GM18861 (cell line): ENCODE measurements around the gene MATN4.

Experiments
- ATAC-seq: cut with Tn5 transposase; IDR thresholded peaks from one replicate; pipeline ENCODE4 v1.9.1; 2021; ENCODE audit not compliant: unreplicated experiment

The MATN4 gene

GRCh38 chr20:45293041-45294002 is 14.8 kb downstream of the MATN4 start:
- no peak for ATAC-seq

GRCh38 chr20:45292343-45292742 is 15.8 kb downstream of the MATN4 start:
- ATAC-seq: no peak

- no peak for ATAC-seq
These were observed 16.6 kb downstream of the MATN4 start for GRCh38 chr20:45291526-45291925.

GRCh38 chr20:45290677-45291355 is 17.3 kb downstream of the MATN4 start:
- ATAC-seq: no peak

- ATAC-seq: no peak
These were observed 18.0 kb downstream of the MATN4 start for GRCh38 chr20:45289942-45290676.

GRCh38 chr20:45288860-45289259 is 19.2 kb downstream of the MATN4 start:
- no peak for ATAC-seq

GRCh38 chr20:45288376-45288775 is 19.7 kb downstream of the MATN4 start:
- ATAC-seq: no peak

GRCh38 chr20:45283551-45284057 is 24.5 kb downstream of the MATN4 start:
- ATAC-seq: no peak

- ATAC-seq: no peak
These were observed 25.2 kb downstream of the MATN4 start for GRCh38 chr20:45282700-45283550.

- ATAC-seq: no peak
These were observed 28.1 kb downstream of the MATN4 start for GRCh38 chr20:45279992-45280391.

- ATAC-seq: no peak
These were observed 32.8 kb downstream of the MATN4 start for GRCh38 chr20:45275338-45275737.

- ATAC-seq: no peak
These were observed 38.3 kb downstream of the MATN4 start for GRCh38 chr20:45269754-45270270.

GRCh38 chr20:45269056-45269455 is 39.0 kb downstream of the MATN4 start:
- no peak for ATAC-seq

- no peak for ATAC-seq
These were observed 39.6 kb downstream of the MATN4 start for GRCh38 chr20:45268531-45268930.

GRCh38 chr20:45266977-45267376 is 41.1 kb downstream of the MATN4 start:
- ATAC-seq: no peak

GRCh38 chr20:45263556-45264266 is 44.4 kb downstream of the MATN4 start:
- no peak for ATAC-seq

- no peak for ATAC-seq
These were observed 49.4 kb downstream of the MATN4 start for GRCh38 chr20:45258664-45259063.

- ATAC-seq: no peak
These were observed 49.8 kb downstream of the MATN4 start for GRCh38 chr20:45258259-45258658.

- ATAC-seq: no peak
These were observed 50.4 kb downstream of the MATN4 start for GRCh38 chr20:45257711-45258110.
